NT2/D1 (cell line): Measurements from ENCODE around the gene CHD5.

Experiments used
- DNase-seq: peaks from one replicate; pipeline ENCODE4 v3.0.0-alpha.2; 2011; ENCODE audit warnings: low read depth, low spot score
- H3K27me3 ChIP-seq: 2 replicates; pipeline ENCODE4 v1.6.0; 2011; ENCODE audit warnings: mild to moderate bottlenecking; ENCODE audit not compliant: insufficient read length, insufficient read depth
- H3K36me3 ChIP-seq: 2 replicates; pipeline ENCODE4 v1.6.1; 2011; ENCODE audit warnings: mild to moderate bottlenecking, low read length, mixed read lengths; ENCODE audit not compliant: insufficient read depth, insufficient read length
- H3K4me1 ChIP-seq: 2 replicates; pipeline ENCODE4 v1.5.1; 2011; ENCODE audit not compliant: insufficient read depth, insufficient read length
- H3K4me3 ChIP-seq: 2 replicates; pipeline ENCODE4 v1.5.1; 2011; ENCODE audit warnings: low read depth; ENCODE audit not compliant: insufficient read length
- H3K9ac ChIP-seq: 2 replicates; pipeline ENCODE4 v1.6.0; 2011; ENCODE audit warnings: low read depth; ENCODE audit not compliant: insufficient read length
- H3K9me3 ChIP-seq: 2 replicates; pipeline ENCODE4 v1.5.1; 2011; ENCODE audit warnings: mild to moderate bottlenecking, low read length; ENCODE audit not compliant: insufficient read depth
- SUZ12 ChIP-seq: IDR thresholded peaks from 2 replicates; pipeline ENCODE4 v1.6.1; 2011; ENCODE audit not compliant: insufficient read length, insufficient read depth; ENCODE audit errors: extremely low read depth
- YY1 ChIP-seq: IDR thresholded peaks from 2 replicates; pipeline ENCODE4 v1.6.1; 2011; ENCODE audit not compliant: insufficient read length, insufficient read depth
- ZNF274 ChIP-seq: IDR thresholded peaks from 2 replicates; pipeline ENCODE4 v1.6.1; 2011; ENCODE audit warnings: mild to moderate bottlenecking, low read depth, low read length

The CHD5 gene

GRCh38 chr1:6110326-6110725 lies 69.8 kb downstream of the CHD5 start:
- Histone ChIP-seq H3K27me3 (peaks cover 6% of the 10 kb centered on the region), H3K9me3 (no peaks in the 10 kb centered on the region), H3K9ac (no peak overlapping the region), H3K4me3 (no peak overlapping the region), H3K4me1 (peaks cover 2% of the 10 kb centered on the region), H3K36me3 (no peaks in the 10 kb centered on the region)
- TF ChIP-seq SUZ12: no peak
- no peak for TF ChIP-seq ZNF274
- no peak for TF ChIP-seq YY1
- DNase-seq: no peak

GRCh38 chr1:6109688-6110087 lies 70.4 kb downstream of the CHD5 start:
- H3K4me1 ChIP-seq: peaks cover 2% of the 10 kb centered on the region

GRCh38 chr1:6108937-6109614 lies 71.0 kb downstream of the CHD5 start:
- Histone ChIP-seq H3K4me3 (no peak overlapping the region), H3K9me3 (no peaks in the 10 kb centered on the region), H3K36me3 (no peaks in the 10 kb centered on the region), H3K9ac (no peak overlapping the region), H3K4me1 (peaks cover 2% of the 10 kb centered on the region), H3K27me3 (peaks cover 6% of the 10 kb centered on the region)
- no peak for DNase-seq
- no peak for TF ChIP-seq YY1
- TF ChIP-seq ZNF274: no peak
- TF ChIP-seq SUZ12: no peak

More at GRCh38 chr1:6109688-6110087, 70.4 kb downstream of the CHD5 start:
- no peak overlapping the region for H3K9ac ChIP-seq
- H3K27me3 ChIP-seq: peaks cover 6% of the 10 kb centered on the region
- no peaks in the 10 kb centered on the region for H3K9me3 ChIP-seq
- no peaks in the 10 kb centered on the region for H3K36me3 ChIP-seq
- no peak overlapping the region for H3K4me3 ChIP-seq
- no peak for DNase-seq
- no peak for TF ChIP-seq ZNF274
- no peak for TF ChIP-seq YY1
- no peak for TF ChIP-seq SUZ12

GRCh38 chr1:6108476-6108875 lies 71.6 kb downstream of the CHD5 start:
- Histone ChIP-seq H3K36me3 (no peaks in the 10 kb centered on the region), H3K27me3 (peaks cover 6% of the 10 kb centered on the region)

GRCh38 chr1:6107409-6108356 lies 72.4 kb downstream of the CHD5 start:
- TF ChIP-seq SUZ12: no peak
- TF ChIP-seq YY1: no peak
- no peak for TF ChIP-seq ZNF274
- Histone ChIP-seq H3K9ac (no peak overlapping the region), H3K4me3 (no peak overlapping the region), H3K36me3 (no peaks in the 10 kb centered on the region), H3K4me1 (peaks cover 2% of the 10 kb centered on the region), H3K27me3 (peaks cover 6% of the 10 kb centered on the region), H3K9me3 (no peaks in the 10 kb centered on the region)
- DNase-seq: no peak

More at GRCh38 chr1:6108476-6108875, 71.6 kb downstream of the CHD5 start:
- TF ChIP-seq ZNF274: no peak
- TF ChIP-seq SUZ12: no peak
- no peak for TF ChIP-seq YY1
- Histone ChIP-seq H3K4me1 (peaks cover 2% of the 10 kb centered on the region), H3K9me3 (no peaks in the 10 kb centered on the region), H3K9ac (no peak overlapping the region), H3K4me3 (no peak overlapping the region)
- no peak for DNase-seq

GRCh38 chr1:6106977-6107376 lies 73.1 kb downstream of the CHD5 start:
- no peak overlapping the region for H3K4me3 ChIP-seq
- peaks cover 6% of the 10 kb centered on the region for H3K27me3 ChIP-seq
- H3K36me3 ChIP-seq: no peaks in the 10 kb centered on the region
- H3K9me3 ChIP-seq: no peaks in the 10 kb centered on the region
- H3K4me1 ChIP-seq: peaks cover 2% of the 10 kb centered on the region
- TF ChIP-seq ZNF274 (no peak), YY1 (no peak), SUZ12 (no peak)
- no peak for DNase-seq
- H3K9ac ChIP-seq: no peak overlapping the region

GRCh38 chr1:6106321-6106731 lies 73.8 kb downstream of the CHD5 start:
- DNase-seq: no peak
- H3K9me3 ChIP-seq: no peaks in the 10 kb centered on the region
- H3K9ac ChIP-seq: no peak overlapping the region
- no peak for TF ChIP-seq ZNF274
- no peak for TF ChIP-seq YY1
- TF ChIP-seq SUZ12: no peak
- peaks cover 2% of the 10 kb centered on the region for H3K4me1 ChIP-seq
- H3K27me3 ChIP-seq: peaks cover 6% of the 10 kb centered on the region
- H3K36me3 ChIP-seq: no peaks in the 10 kb centered on the region
- no peak overlapping the region for H3K4me3 ChIP-seq
